OCI-LY7 (cell line): Measurements from ENCODE around the gene TCHHL1. TPM values are rescaled to one million over a fixed set of nuclear protein-coding genes. Genes with fewer than 3 reads are reported as not detected.

ENCODE experiments used
- BruUV-seq: library from RNA; stranded (reverse); fragments of 400-500 nt; replicated peaks from 2 replicates; lab custom pipeline; 2021; lab: Mats Ljungman, UMichigan
- CTCF ChIA-PET: fragments of 300-600 bp; sonication (Branson Sonifier 250); formaldehyde crosslinking; loops from one replicate; lab custom pipeline; 2022; ENCODE audit warnings: antibody characterized with exemption; ENCODE audit not compliant: unreplicated experiment; lab: Charles Lee
- POLR2A ChIA-PET: fragments of 300-600 bp; sonication (Branson Sonifier 250); formaldehyde crosslinking; loops from one replicate; lab custom pipeline; 2022; ENCODE audit warnings: antibody characterized with exemption; lab: Charles Lee
- DNase-seq: peaks from one replicate; pipeline ENCODE4 v3.0.0-alpha.2; 2015; ENCODE audit warnings: low spot score
- H2AFZ ChIP-seq: fragments of 200-600 bp; sonication (generic), shearing (Covaris generic); 2 replicates; pipeline ENCODE4 v1.6.1; 2014; ENCODE audit warnings: mild to moderate bottlenecking, antibody characterized with exemption, low read length, moderate library complexity
- H3K27ac ChIP-seq: fragments of 200-600 bp; sonication (generic); 2 replicates; pipeline ENCODE4 v1.5.1; 2014; ENCODE audit warnings: mixed run types, low read depth, mild to moderate bottlenecking, moderate library complexity, low read length, inconsistent platforms; ENCODE audit not compliant: poor library complexity, severe bottlenecking
- H3K36me3 ChIP-seq: fragments of 200-600 bp; sonication (generic); 2 replicates; pipeline ENCODE4 v1.6.1; 2014; ENCODE audit warnings: mild to moderate bottlenecking, antibody characterized with exemption, low read length, moderate library complexity, mixed read lengths; ENCODE audit not compliant: insufficient read depth
- H3K4me1 ChIP-seq: fragments of 200-600 bp; sonication (generic); 2 replicates; pipeline ENCODE4 v1.5.1; 2014; ENCODE audit warnings: mild to moderate bottlenecking, low read length; ENCODE audit not compliant: insufficient read depth, poor library complexity, severe bottlenecking
- H3K4me2 ChIP-seq: fragments of 200-600 bp; sonication (generic); 2 replicates; pipeline ENCODE4 v1.6.1; 2014; ENCODE audit warnings: mild to moderate bottlenecking, low read length
- H3K4me3 ChIP-seq: fragments of 200-600 bp; sonication (generic); 2 replicates; pipeline ENCODE4 v1.5.1; 2014; ENCODE audit warnings: mild to moderate bottlenecking, low read depth, low read length; ENCODE audit not compliant: poor library complexity, severe bottlenecking
- H3K79me2 ChIP-seq: fragments of 200-600 bp; sonication (generic); 2 replicates; pipeline ENCODE4 v1.6.1; 2016; ENCODE audit warnings: low read depth, mild to moderate bottlenecking, low read length, moderate library complexity, mixed read lengths; ENCODE audit not compliant: insufficient read depth
- H3K9me2 ChIP-seq: fragments of 200-600 bp; sonication (generic); 2 replicates; pipeline ENCODE4 v1.6.1; 2016; ENCODE audit warnings: mild to moderate bottlenecking, low read length, mixed read lengths; ENCODE audit not compliant: insufficient read depth
- H3K9me3 ChIP-seq: fragments of 200-600 bp; sonication (generic); 2 replicates; pipeline ENCODE4 v1.6.1; 2014; ENCODE audit warnings: mild to moderate bottlenecking, mixed run types, low read length, mixed read lengths
- H4K20me1 ChIP-seq: fragments of 200-600 bp; sonication (generic); 2 replicates; pipeline ENCODE4 v1.6.1; 2014; ENCODE audit warnings: mild to moderate bottlenecking, antibody characterized with exemption, low read length, moderate library complexity, mixed read lengths; ENCODE audit not compliant: insufficient read depth
- CTCF ChIP-seq: fragments of 200-600 bp; sonication (generic); conservative IDR thresholded peaks from 2 replicates; pipeline ENCODE4 v1.5.1; 2014; ENCODE audit warnings: mild to moderate bottlenecking, antibody characterized with exemption, low read length, moderate library complexity, mixed read lengths
- EZH2phosphoT487 ChIP-seq: fragments of 200-600 bp; sonication (generic); IDR thresholded peaks from 2 replicates; pipeline ENCODE4 v1.6.1; 2018; ENCODE audit warnings: low read depth, borderline replicate concordance, mild to moderate bottlenecking, mixed run types, antibody characterized with exemption, low read length, moderate library complexity, mixed read lengths
- intact Hi-C: fragments of 100-400 bp; cut with micrococcal nuclease; formaldehyde crosslinking; loops from one replicate; pipeline ENCODE4 v1.10.0; 2022; ENCODE audit not compliant: unreplicated experiment
- total RNA-seq, 2 experiments: library from RNA; depleted of rRNA in 1 of 2; stranded (reverse); fragments of >200 nt in 1 of 2; shearing (Covaris generic) in 1 of 2; gene quantifications; 2 replicates each; pipeline ENCODE4 v1.2.3, GENCODE V29; 2014 to 2022

TCHHL1 gene
- total RNA-seq, 2 experiments from 2014 or later: not detected

GRCh38 chr1:152107031-152107983 is 18.4 kb upstream of the TCHHL1 start:
- Histone ChIP-seq H4K20me1 (no peaks in the 10 kb centered on the region), H3K27ac (no peak overlapping the region), H3K36me3 (no peaks in the 10 kb centered on the region), H3K4me1 (no peaks in the 10 kb centered on the region), H3K9me3 (no peaks in the 10 kb centered on the region), H3K4me3 (no peak overlapping the region), H3K79me2 (no peaks in the 10 kb centered on the region), H3K9me2 (no peaks in the 10 kb centered on the region), H3K4me2 (no peak overlapping the region), H2AFZ (no peak overlapping the region)
- POLR2A ChIA-PET: no interaction called here
- no TSS peak for BruUV-seq
- no peak for DNase-seq
- CTCF ChIA-PET: no interaction called here
- intact Hi-C loops: no loop called here
- no peak for TF ChIP-seq CTCF
- TF ChIP-seq EZH2phosphoT487: no peak

GRCh38 chr1:152104854-152105253 is 16.0 kb upstream of the TCHHL1 start:
- Histone ChIP-seq H3K4me2 (no peak overlapping the region), H3K79me2 (no peaks in the 10 kb centered on the region), H3K4me3 (no peak overlapping the region), H3K9me3 (no peaks in the 10 kb centered on the region), H2AFZ (no peak overlapping the region), H3K27ac (no peak overlapping the region), H4K20me1 (no peaks in the 10 kb centered on the region), H3K36me3 (no peaks in the 10 kb centered on the region), H3K4me1 (no peaks in the 10 kb centered on the region), H3K9me2 (no peaks in the 10 kb centered on the region)
- DNase-seq: no peak
- TF ChIP-seq CTCF (no peak), EZH2phosphoT487 (no peak)
- no TSS peak for BruUV-seq
- ChIA-PET CTCF (no interaction called here), POLR2A (interaction anchor here (0.6 kb wide), 2 partner anchors 39 to 828 kb away, joined by 3 to 4 read pairs; no protein-coding TSS in a partner anchor)
- intact Hi-C loops: no loop called here

DNA sequence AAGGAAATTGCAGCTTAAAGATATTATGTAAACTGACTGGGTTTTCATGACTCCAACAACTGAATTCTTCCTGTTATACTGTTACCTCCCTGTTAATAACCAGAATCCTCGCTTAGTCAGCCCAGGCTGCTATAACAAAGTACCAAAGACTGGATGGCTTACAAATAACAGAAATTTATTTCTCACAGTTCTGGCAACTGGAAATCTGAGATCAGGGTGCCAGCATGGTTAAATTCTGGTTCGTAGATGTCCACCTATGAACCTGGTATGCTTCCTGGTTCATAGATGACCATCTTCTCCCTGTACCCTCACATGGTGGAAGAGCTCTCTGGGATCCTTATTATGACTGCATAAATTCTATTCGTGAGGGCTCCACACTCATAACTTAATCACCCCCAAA is 8.1 kb upstream of the TCHHL1 start:
- H2AFZ ChIP-seq: no peak overlapping the region
- no peaks in the 10 kb centered on the region for H3K79me2 ChIP-seq
- H3K4me2 ChIP-seq: no peak overlapping the region
- ChIA-PET CTCF (no interaction called here), POLR2A (interaction anchor here (0.5 kb wide), 1 partner anchor 804 kb away, joined by 6 read pairs; no protein-coding TSS in a partner anchor)
- H3K4me1 ChIP-seq: no peaks in the 10 kb centered on the region
- H3K9me2 ChIP-seq: no peaks in the 10 kb centered on the region
- intact Hi-C loops: no loop called here
- no peaks in the 10 kb centered on the region for H3K9me3 ChIP-seq
- DNase-seq: no peak
- H3K4me3 ChIP-seq: no peak overlapping the region
- H4K20me1 ChIP-seq: no peaks in the 10 kb centered on the region
- no peak overlapping the region for H3K27ac ChIP-seq
- no peaks in the 10 kb centered on the region for H3K36me3 ChIP-seq
- TF ChIP-seq EZH2phosphoT487 (no peak), CTCF (no peak)
- BruUV-seq: no TSS peak
